ENCODE measurements around the gene COG7.

DNA sequence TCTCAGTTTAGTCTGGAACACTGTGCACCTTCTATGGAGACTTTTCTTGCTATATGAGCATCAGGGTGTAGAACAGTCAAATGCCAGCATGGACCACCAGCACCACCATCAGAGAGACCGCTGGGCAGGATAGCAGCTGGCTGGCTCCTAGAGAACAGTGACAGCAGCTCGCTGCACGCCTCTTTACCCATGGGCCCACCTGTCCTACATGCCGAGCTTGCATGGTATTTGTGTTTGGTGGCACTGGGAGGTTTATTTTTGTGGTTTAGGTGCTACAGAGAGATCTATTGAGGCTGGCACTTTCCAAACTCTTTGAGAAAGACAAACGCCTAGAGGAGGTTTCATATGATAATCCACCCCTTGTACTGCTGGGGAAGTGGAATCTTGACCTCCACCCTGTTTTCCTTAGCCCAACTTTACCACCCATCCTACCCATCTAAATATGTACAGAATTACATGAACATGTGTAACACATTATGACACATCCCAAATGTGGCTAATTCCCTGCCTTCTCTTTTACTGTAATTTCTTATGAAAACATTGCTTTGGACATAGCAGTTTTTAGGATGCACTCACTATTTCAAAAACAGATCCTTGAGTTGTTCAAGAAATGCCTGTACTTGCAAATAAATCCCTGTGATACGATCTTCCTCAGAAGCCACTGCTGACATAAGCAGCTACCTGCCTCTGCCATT, 46.3 kb downstream of the COG7 start:
- TF ChIP-seq POLR2AphosphoS5 (IDR thresholded peaks at IDR 0.05) = no peak
- TF ChIP-seq, protein P1, sequence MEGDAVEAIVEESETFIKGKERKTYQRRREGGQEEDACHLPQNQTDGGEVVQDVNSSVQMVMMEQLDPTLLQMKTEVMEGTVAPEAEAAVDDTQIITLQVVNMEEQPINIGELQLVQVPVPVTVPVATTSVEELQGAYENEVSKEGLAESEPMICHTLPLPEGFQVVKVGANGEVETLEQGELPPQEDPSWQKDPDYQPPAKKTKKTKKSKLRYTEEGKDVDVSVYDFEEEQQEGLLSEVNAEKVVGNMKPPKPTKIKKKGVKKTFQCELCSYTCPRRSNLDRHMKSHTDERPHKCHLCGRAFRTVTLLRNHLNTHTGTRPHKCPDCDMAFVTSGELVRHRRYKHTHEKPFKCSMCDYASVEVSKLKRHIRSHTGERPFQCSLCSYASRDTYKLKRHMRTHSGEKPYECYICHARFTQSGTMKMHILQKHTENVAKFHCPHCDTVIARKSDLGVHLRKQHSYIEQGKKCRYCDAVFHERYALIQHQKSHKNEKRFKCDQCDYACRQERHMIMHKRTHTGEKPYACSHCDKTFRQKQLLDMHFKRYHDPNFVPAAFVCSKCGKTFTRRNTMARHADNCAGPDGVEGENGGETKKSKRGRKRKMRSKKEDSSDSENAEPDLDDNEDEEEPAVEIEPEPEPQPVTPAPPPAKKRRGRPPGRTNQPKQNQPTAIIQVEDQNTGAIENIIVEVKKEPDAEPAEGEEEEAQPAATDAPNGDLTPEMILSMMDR (IDR thresholded peaks at IDR 0.05) = no peak

Data from breast epithelium (tissue), 3 donors.